Trophoblast cell (in vitro differentiated cells and primary cell): ENCODE data around the gene MRGPRE.

Source experiments
- DNase-seq, 2 donors: peaks; one replicate each; pipeline ENCODE4 v3.0.0-alpha.2; 2016
- H2AFZ ChIP-seq: 2 replicates; pipeline ENCODE4 v1.6.1; 2013; ENCODE audit warnings: low read length, moderate library complexity, mild to moderate bottlenecking; ENCODE audit not compliant: insufficient read depth, poor library complexity
- H2AK5ac ChIP-seq: 2 replicates; pipeline ENCODE4 v1.6.1; 2013; ENCODE audit warnings: mild to moderate bottlenecking, low read length
- H2BK120ac ChIP-seq: 2 replicates; pipeline ENCODE4 v1.6.1; 2013; ENCODE audit warnings: low read length, mild to moderate bottlenecking, moderate library complexity; ENCODE audit not compliant: insufficient read depth, poor library complexity
- H2BK12ac ChIP-seq: 2 replicates; pipeline ENCODE4 v1.6.1; 2013; ENCODE audit warnings: mild to moderate bottlenecking, low read length, moderate library complexity
- H2BK5ac ChIP-seq: 2 replicates; pipeline ENCODE4 v1.6.1; 2013; ENCODE audit warnings: low read length, low read depth, moderate library complexity, mild to moderate bottlenecking; ENCODE audit not compliant: poor library complexity
- H3K14ac ChIP-seq: 2 replicates; pipeline ENCODE4 v1.6.1; 2013; ENCODE audit warnings: mild to moderate bottlenecking, low read length
- H3K18ac ChIP-seq: 2 replicates; pipeline ENCODE4 v1.6.1; 2013; ENCODE audit warnings: mild to moderate bottlenecking, low read length
- H3K23ac ChIP-seq: 2 replicates; pipeline ENCODE4 v1.6.1; 2013; ENCODE audit warnings: low read length
- H3K27ac ChIP-seq: 2 replicates; pipeline ENCODE4 v1.5.1; 2013; ENCODE audit warnings: low read depth, mild to moderate bottlenecking, inconsistent platforms, low read length, moderate library complexity
- H3K27me3 ChIP-seq: 2 replicates; pipeline ENCODE4 v1.6.1; 2013; ENCODE audit warnings: inconsistent platforms, mild to moderate bottlenecking, low read length, moderate library complexity; ENCODE audit not compliant: insufficient read depth
- H3K36me3 ChIP-seq, 2 experiments: 1 replicate in 1 of 2; 2 replicates in 1 of 2; pipeline ENCODE4 v1.6.1; 2013; ENCODE audit warnings: low read length in 2 of 2, mild to moderate bottlenecking in 2 of 2, moderate library complexity in 1 of 2; ENCODE audit not compliant: insufficient read depth in 2 of 2, control insufficient read depth in 1 of 2
- H3K4ac ChIP-seq: 2 replicates; pipeline ENCODE4 v1.6.1; 2013; ENCODE audit warnings: low read depth, mild to moderate bottlenecking, low read length, moderate library complexity
- H3K4me1 ChIP-seq, 2 experiments: 1 replicate in 1 of 2; 2 replicates in 1 of 2; pipeline ENCODE4 v1.6.1; 2013; ENCODE audit warnings: low read length in 2 of 2, mild to moderate bottlenecking in 2 of 2, moderate library complexity in 1 of 2; ENCODE audit not compliant: insufficient read depth in 2 of 2, control insufficient read depth in 1 of 2
- H3K4me2 ChIP-seq: 2 replicates; pipeline ENCODE4 v1.6.1; 2013; ENCODE audit warnings: inconsistent platforms, mild to moderate bottlenecking, low read length, moderate library complexity
- H3K4me3 ChIP-seq: 2 replicates; pipeline ENCODE4 v1.5.1; 2013; ENCODE audit warnings: mild to moderate bottlenecking, low read depth, low read length, inconsistent platforms
- H3K79me1 ChIP-seq: one replicate; pipeline ENCODE4 v1.6.1; 2013; ENCODE audit warnings: low read length
- H3K79me2 ChIP-seq: 2 replicates; pipeline ENCODE4 v1.6.1; 2013; ENCODE audit warnings: low read length, mild to moderate bottlenecking; ENCODE audit not compliant: control insufficient read depth, insufficient read depth, poor library complexity
- H3K9ac ChIP-seq: 2 replicates; pipeline ENCODE4 v1.6.1; 2013; ENCODE audit warnings: mild to moderate bottlenecking, low read length
- H3K9me3 ChIP-seq: 2 replicates; pipeline ENCODE4 v1.6.1; 2013; ENCODE audit warnings: low read depth, mild to moderate bottlenecking, control low read depth, inconsistent platforms, low read length; ENCODE audit not compliant: insufficient read depth
- H4K12ac ChIP-seq: 2 replicates; pipeline ENCODE4 v1.6.1; 2013; ENCODE audit warnings: low read depth, mild to moderate bottlenecking, low read length, moderate library complexity
- H4K8ac ChIP-seq: 2 replicates; pipeline ENCODE4 v1.6.1; 2013; ENCODE audit warnings: low read depth, mild to moderate bottlenecking, low read length, moderate library complexity
- H4K91ac ChIP-seq: one replicate; pipeline ENCODE4 v1.6.1; 2013; ENCODE audit warnings: low read depth, mild to moderate bottlenecking, low read length, moderate library complexity
- WGBS: extraction: QIAGEN DNeasy Blood & Tissue Kit; methylation state at CpG from one replicate; pipeline ENCODE4 v1.1.7; 2013; ENCODE audit warnings: missing lambda C conversion rate; ENCODE audit not compliant: insufficient read length, insufficient coverage; ENCODE audit errors: extremely low coverage; 5-methylcytosine and 5-hydroxymethylcytosine counted together

The MRGPRE gene

DNA sequence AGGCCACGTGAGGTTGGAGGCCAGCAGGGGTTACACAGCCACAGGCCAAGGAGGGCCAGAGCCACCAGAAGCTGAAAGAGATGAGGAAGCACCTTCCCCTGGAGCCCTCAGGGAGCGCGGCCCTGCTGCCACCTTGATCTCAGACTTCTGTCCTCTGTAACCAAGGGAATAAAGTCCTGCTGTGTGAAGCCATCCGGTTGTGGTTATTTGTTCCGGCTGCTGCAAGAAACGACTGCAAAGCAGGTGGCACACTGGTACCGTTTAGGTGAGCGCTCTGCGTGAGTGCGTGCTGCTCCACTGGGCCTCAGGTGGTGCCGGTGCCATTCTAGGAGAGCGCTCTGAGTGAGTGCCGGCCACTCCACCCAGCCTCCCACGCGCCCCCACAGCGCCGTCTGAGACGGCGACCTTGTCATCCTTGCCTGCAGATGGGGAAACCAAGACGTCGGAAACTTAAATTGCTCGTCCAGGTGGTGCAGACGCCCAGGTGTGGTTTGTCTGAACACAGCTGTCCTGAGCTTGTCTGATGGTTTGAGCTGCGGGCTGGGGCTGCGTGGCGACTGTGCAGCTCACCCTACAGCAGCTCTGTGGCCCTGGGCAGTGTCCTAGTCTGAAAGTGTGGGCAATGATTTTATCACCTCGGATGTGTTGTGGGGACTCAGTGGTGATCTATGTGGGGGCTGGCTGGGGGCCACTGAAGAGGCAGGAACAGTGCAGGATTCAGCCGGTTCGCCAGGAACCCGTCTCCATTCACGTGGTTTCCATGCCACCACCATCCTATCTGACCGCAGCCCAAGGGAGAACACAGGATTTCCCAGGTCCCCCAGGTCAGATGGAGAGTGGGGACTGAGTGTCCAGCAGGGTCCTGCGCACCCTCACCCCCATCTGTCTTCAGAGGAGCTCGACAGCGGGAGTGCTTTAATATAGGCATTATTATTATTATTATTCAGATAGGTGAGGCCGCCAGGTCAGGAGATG lies 9.0 kb downstream of the MRGPRE start:
- Histone ChIP-seq H3K4me3 (no peak overlapping the region), H2AK5ac (no peak overlapping the region), H3K27ac (no peak overlapping the region), H3K79me2 (no peaks in the 10 kb centered on the region), H3K18ac (no peak overlapping the region), H3K27me3 (no peaks in the 10 kb centered on the region), H4K91ac (no peak overlapping the region), H3K9ac (no peak overlapping the region), H3K79me1 (peaks cover 2% of the 10 kb centered on the region), H4K12ac (no peak overlapping the region), H3K36me3 (no peaks in the 10 kb centered on the region), H4K8ac (no peak overlapping the region), H3K4me2 (no peak overlapping the region), H2BK120ac (no peak overlapping the region), H3K9me3 (peaks cover 5% of the 10 kb centered on the region), H2AFZ (no peak overlapping the region), H2BK12ac (no peak overlapping the region), H3K4ac (no peak overlapping the region), H3K23ac (no peak overlapping the region), H3K14ac (no peak overlapping the region), H3K4me1 (peaks cover 20 to 27% of the 10 kb centered on the region in 2 experiments), H2BK5ac (no peak overlapping the region)
- WGBS: no CpG with 5 or more reads among the region's 36 CpGs
- DNase-seq: no peak

DNA sequence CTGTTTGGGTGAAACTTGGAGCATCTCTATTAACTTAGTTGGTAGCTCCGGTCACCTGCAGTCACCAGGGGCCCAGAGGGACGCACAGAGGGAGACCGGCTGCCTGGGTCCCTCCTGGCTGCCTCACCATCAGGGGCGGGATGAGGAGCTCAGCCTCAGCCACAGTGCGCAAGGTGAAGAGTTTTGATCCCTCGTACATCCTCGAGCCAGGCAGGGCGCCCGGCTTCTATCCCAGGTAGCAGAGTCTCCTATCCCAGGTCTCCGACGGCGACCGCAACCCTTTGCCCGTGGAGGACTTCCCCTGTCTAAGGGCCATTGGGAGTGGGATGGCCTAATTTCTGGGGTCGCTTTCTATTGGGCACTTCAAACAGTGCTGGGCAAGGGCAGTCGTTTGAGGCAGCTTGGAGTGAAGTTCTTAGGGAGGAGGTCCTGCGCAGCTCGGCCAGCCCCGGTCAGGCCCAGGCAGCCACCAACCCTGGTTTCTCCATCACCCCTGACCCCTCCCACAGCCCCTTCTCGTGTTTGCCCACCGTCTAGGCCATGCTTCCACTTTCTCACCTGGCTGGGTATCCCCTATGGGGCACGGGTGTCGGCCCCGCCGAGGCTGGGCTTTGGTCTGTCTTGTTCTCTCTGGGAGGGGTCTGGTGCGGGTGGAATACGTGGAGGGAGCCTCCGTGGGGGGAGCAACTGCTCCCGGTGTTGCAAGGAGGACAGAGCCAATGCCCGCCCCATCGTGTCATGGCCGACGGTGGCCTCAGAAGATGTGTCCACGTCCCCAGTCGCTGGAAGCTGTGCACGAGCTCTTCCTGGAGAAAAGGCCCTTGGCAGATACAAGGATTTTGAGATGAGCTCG lies 10.0 kb downstream of the MRGPRE start:
- H3K79me1 ChIP-seq: peaks cover 2% of the 10 kb centered on the region
- no peak overlapping the region for H4K8ac ChIP-seq
- peaks cover 5% of the 10 kb centered on the region for H3K9me3 ChIP-seq
- no peaks in the 10 kb centered on the region for H3K27me3 ChIP-seq
- H3K23ac ChIP-seq: no peak overlapping the region
- H3K36me3 ChIP-seq: no peaks in the 10 kb centered on the region
- WGBS: no CpG with 5 or more reads among the region's 37 CpGs
- H2BK5ac ChIP-seq: no peak overlapping the region
- H2AK5ac ChIP-seq: no peak overlapping the region
- H3K4me3 ChIP-seq: no peak overlapping the region
- H2BK12ac ChIP-seq: no peak overlapping the region
- H3K18ac ChIP-seq: no peak overlapping the region
- H4K12ac ChIP-seq: no peak overlapping the region
- H2BK120ac ChIP-seq: no peak overlapping the region
- no peak overlapping the region for H3K14ac ChIP-seq
- no peaks in the 10 kb centered on the region for H3K79me2 ChIP-seq
- no peak overlapping the region for H3K27ac ChIP-seq
- DNase-seq: no peak
- no peak overlapping the region for H4K91ac ChIP-seq
- H3K4ac ChIP-seq: no peak overlapping the region
- H3K4me1 ChIP-seq: peaks cover 20 to 27% of the 10 kb centered on the region in 2 experiments
- H2AFZ ChIP-seq: no peak overlapping the region
- H3K9ac ChIP-seq: no peak overlapping the region
- no peak overlapping the region for H3K4me2 ChIP-seq

- Histone ChIP-seq H3K18ac (no peak overlapping the region), H4K91ac (no peak overlapping the region), H4K8ac (no peak overlapping the region), H3K9me3 (peaks cover 5% of the 10 kb centered on the region), H3K79me1 (peaks cover 2% of the 10 kb centered on the region), H3K27ac (no peak overlapping the region), H3K27me3 (no peaks in the 10 kb centered on the region), H3K23ac (no peak overlapping the region), H2AFZ (no peak overlapping the region), H3K4ac (no peak overlapping the region), H3K14ac (no peak overlapping the region), H2BK120ac (no peak overlapping the region), H3K9ac (no peak overlapping the region), H3K4me2 (no peak overlapping the region), H3K4me3 (no peak overlapping the region), H4K12ac (no peak overlapping the region), H2BK12ac (no peak overlapping the region), H2AK5ac (no peak overlapping the region), H3K36me3 (no peaks in the 10 kb centered on the region), H3K4me1 (peaks cover 20 to 27% of the 10 kb centered on the region in 2 experiments), H3K79me2 (no peaks in the 10 kb centered on the region), H2BK5ac (no peak overlapping the region)
- no CpG with 5 or more reads among the region's 27 CpGs for WGBS
- no peak for DNase-seq
Observed at GRCh38 chr11:3221408-3222002, 10.7 kb downstream of the MRGPRE start.
